Measurements from ENCODE around the gene TMEM178A.

Gene TMEM178A

DNA sequence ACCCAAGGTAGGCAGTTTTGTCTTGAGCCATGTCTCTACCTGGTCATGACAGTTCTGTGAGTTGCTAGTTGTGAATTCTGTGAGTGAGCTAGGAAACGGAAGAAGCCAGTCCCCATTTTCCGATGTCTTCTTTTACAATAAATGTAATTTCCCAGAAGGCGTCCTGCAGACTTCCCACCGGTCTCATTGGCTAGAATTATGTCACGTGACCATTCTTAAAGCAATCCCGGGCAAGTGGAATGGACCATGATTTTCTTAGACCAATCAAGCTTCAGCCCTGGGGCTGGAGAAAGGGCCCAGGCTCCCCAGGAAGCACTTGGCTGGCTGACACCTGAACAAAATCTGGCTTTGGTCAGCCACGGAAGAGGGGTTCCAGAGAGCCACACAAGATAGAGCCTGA is 10.6 kb downstream of the TMEM178A start:
- no peak for DNase-seq (ENCODE audit: low read depth in 2 of 3, low spot score in 2 of 3)

DNA sequence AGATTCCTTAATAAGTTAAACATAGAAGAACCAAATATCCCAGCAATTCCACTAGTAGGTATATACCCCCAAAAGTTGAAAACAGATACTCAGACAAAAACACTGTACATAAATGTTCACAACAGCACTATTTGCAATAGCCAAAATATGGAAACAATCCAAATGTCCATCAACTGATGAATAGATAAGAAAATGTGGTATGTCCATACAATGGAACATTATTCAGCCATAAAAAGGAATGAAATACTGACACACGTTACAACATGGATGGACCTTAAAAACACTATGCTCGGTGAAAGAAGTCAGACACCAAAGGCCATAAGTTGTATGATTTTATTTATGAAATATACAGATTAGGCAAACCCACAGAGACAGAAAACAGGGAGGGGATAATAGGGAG is 12.5 kb downstream of the TMEM178A start:
- DNase-seq (ENCODE audit: low read depth in 2 of 3, low spot score in 2 of 3), result no peak

DNA sequence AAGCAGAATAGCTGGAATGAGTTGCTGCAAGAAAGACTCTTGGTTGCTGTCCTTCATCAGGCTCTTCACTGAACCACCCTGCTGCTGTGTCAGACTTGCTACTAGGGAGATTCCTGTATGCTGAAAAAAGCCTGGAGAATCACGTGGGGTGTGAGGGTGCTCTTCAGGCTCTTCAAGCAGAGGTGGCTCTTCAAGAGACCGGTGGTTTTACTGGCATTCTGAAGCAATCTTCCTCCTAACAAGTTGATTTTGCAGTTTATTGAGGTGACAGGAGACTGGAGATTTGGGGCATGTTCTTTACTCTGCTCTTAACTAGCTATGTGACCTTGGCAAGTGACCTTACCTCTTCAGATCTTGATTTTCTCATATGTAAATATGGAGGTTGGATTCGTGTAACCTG is 14.1 kb downstream of the TMEM178A start:
- DNase-seq (ENCODE audit: low read depth in 2 of 3, low spot score in 2 of 3), result no peak

DNA sequence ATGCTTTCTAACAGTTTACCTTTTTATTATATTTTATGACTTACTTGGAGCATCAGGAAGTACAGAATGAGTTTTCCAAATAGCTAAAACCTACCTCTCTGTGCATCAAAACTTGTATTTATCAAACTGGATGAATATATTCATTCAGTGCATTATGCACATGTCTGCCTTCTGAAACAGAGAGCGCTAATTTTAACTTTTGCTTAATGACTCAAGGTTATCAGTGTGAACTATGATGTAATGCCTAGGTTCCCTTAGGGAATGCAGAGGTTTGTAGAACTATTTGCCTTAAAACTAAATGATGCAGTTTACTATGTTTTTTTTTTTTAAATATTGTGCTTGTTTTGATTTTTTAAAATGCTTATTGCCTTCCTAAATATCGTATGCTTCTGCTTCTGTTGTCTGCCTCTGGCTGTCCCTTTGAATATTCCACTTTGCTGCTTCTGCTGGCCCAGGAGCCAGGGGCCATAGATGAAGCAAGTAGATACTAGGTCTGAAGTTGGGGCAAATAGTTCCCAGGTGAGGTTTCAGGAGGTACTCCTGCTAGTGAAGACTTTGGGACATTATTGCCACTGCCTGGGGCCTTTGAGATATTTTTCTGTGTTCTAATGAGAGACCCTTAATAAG is 16.5 kb downstream of the TMEM178A start:
- DNase-seq (ENCODE audit: low read depth in 2 of 3, low spot score in 2 of 3), result no peak

DNA sequence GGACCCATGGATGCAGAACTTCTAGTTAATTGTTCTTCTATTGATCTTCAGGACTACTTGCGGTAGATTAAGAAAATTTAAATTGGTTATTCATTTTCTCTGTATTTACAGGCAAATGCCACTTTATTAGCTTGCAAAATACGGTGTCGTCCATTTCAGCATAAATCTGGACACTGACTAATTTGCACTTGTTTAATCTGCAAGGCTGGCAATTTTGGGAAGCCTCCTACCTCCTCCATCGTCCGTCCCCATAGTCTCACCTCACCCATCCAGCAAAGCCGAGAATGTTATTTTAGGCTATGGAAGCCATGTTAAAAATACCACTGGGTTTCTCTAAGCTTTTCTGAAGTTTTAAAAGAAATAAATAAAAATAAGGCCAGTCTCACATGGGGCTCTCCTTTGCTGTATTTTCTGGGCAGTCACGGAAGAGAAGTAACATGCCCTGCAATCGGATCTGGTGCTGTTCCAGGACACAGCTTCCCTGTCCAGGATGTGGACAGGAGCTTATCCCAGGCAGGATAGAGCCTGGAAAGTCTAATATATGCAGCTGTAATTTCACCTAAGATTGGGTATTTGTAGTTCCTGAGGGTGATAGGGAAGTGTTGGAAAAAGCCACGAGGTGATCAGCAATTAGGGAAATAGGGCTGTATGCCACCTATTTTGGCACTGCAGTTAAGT is 17.4 kb downstream of the TMEM178A start:
- no peak for DNase-seq (ENCODE audit: low read depth in 2 of 3, low spot score in 2 of 3)

DNA sequence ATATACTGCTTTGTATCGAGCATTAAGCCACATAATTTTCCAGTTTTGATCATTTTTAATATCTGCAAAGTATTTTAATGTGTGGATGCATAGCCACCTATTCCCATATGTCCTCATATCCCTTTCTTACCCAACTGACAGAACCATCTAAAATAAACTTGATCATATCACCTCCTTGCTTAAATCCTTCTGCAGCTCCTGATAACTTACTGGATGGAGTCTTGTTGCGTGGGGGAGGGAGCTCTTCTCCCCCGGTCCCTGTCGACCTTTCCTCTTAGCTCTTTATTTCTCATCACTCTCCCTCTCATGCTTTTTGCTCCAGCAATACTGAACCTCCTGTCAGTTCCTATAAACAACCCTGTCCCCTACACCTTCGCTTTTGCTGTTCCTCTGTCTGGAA is 18.7 kb downstream of the TMEM178A start:
- no peak for DNase-seq (ENCODE audit: low read depth in 2 of 3, low spot score in 2 of 3)

DNA sequence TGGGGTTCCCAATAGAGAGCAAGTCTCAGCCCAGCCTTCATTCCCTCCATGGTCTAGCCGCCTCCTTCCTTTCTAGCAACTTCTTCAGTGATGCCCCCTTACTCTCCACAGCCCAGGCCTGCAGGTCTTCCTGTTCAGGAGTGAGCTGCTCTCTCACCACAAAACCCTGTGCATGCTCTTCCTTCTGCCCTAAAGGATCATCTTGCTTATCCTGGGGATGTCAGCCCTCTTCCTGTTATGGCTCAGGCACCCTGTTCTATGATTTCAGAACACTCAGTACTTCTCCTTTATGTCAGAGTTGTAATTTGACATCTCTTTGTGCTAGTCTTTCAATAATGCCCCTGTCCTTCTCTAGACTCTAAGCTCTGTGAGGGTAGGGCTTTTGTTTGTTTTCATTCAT is 19.4 kb downstream of the TMEM178A start:
- DNase-seq (ENCODE audit: low read depth in 2 of 3, low spot score in 2 of 3), result no peak

DNA sequence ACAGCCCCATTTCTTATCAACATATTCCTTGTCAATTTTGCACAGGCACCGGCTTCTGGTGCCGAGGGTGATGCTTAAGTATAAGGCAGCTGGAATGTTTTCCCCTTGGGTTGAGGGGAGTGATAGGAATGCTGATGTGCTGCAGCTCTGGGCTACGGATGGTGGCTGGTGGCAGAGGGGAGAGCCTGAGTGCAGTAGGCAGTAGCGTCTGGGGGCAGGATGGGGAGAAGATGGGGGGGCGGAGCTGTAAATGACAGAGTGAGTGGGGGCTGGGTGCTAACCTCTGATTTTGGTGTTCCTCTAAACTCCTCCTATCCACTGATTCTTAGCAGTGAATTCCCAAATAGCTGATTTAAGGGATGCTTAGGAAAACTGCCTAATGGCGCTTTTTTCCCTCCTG is 20.7 kb downstream of the TMEM178A start:
- DNase-seq (ENCODE audit: low read depth in 2 of 3, low spot score in 2 of 3), result no peak

DNA sequence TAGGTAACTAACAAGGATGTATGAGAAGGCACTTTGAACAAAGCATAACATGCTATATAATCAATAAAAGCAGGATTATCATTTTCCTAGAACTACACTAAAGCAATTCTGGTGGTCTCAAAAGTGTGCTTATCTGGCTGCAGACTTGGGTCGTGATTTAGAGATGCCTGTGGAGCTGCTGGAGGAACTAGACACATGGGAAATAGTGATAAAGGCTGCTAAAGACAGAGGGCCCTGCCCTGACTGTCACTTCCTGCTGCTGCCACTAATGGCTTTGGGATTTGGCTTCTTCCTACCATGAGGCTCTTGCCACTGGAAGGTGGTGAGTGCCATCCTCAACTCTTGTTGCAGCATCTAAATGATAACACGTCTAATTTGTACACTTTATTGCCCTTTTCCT is 22.5 kb downstream of the TMEM178A start:
- no peak for DNase-seq (ENCODE audit: low read depth in 2 of 3, low spot score in 2 of 3)

DNA sequence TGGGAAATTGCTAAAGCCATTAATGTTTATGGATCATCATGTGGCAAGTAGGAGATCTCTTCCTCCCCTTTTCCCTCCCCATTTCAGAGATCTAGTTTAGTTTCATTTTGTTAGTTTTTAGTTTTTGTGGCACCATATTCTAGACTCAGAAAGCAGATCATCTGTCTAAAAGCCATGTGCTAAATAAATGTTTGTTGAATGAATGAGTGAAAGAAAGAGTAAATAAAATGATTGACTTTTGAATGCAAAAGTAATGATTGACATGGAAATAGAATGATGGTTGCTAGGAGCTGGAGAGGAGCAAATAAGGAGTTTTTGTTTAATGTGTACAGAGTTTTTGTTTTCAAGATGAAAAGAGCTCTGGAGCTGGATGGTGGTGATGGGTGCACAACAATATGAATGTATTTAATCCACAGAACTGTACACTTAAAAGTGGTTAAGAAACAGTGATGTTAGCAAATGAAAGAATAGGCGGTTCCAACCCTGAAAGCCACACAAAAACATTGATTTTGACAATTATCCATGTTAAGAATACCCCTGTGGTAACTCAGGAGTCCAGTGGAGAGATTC is 23.6 kb downstream of the TMEM178A start:
- no peak for DNase-seq (ENCODE audit: low read depth in 2 of 3, low spot score in 2 of 3)

DNA sequence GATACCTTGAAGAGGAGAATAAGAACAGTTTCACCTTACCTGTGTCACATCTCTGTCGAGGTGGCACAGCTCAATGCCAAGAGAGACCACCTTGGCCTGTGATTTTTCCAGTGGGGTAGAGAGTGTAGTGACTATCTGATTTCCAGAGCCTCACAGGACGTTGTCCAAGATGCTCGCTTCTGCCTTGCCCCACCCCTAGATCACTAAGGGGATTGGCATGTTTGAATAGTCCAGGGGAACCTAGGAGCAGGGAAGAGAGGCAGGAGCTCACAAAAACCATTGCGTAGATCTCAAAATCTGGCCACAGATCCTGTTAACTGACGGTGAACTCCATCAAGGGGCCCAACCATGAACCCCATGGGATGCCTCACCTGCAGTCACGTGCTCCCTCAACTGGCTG is 24.2 kb downstream of the TMEM178A start:
- no peak for DNase-seq (ENCODE audit: low read depth in 2 of 3, low spot score in 2 of 3)

DNA sequence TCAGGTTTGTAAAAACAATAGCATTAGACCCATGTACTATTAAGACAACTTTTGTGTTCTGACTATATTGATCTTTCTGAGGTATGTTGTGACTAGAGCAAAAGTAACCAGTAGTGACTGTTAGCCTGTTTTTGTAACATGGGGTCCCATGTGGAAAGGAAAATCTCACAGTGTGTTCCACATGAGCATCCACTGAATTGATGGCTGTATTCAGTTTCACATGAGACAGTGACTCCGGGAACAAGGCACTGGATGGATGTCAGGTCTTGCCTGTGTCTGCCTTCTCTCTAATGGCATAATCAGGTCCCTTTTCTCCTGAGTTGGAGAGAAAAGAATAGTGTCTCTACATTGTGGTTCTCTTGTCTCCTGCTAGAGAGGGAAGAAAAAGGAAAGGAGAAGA is 27.5 kb downstream of the TMEM178A start:
- DNase-seq (ENCODE audit: low read depth in 2 of 3, low spot score in 2 of 3), result no peak

DNA sequence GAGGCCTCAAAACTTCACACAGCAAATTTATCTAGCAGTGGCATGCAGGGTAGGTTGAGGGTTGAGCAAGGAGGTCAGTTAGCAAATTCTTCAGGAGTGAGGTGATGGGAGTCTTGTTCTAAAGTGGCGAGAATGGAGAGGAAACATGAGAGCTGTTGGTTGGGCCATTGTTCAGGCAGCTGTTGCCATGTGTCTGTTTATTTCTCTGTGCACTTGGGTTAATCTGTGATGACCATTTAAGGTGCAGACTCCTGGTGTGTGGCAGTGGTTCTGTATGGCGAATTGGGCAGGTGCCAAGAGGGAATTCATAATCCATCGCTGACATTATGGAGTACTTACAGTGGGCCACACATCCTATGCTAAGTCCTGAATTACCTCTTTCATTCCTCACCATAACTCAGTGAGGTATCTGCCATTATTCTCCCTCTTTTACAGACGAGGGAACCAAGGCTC is 30.4 kb downstream of the TMEM178A start:
- no peak for DNase-seq (ENCODE audit: low read depth in 2 of 3, low spot score in 2 of 3)

DNA sequence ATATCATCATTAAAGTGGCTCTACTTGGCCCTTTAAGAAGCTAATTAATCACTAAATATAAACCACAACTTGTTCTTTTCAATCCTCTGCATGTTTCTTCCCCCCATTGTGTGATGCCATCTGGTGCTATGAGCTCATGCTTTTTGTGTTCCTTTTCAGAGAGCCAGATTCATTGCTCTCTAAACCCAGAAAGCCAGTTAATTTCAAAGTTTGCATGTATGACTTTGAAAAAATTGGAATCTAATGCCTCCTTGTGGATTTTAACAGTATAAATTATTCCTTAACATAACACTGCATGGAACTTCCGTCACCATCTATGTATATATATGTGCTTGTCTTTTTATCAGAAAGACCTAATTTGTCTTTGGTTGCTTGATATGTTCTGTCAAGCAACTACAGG is 31.1 kb downstream of the TMEM178A start:
- DNase-seq (ENCODE audit: low read depth in 2 of 3, low spot score in 2 of 3), result no peak

DNA sequence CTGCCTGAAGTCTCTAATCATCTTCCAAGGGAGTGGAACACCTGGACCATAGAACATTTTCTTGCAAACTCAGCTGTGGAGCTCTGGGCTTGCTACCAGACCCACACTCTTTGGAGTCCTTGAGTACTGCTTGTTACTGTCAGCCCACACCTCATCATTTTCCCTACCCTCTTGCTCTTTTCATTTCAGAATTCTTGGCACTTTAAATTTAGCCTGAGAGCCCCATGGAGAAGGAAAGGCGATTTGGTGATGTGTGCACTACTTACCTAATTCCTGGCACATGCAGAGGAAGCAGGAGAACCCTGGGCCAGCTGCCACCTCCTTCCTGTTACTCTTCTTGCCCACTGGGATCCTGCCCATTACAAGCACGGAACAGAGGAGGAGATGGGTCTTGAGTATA is 31.7 kb downstream of the TMEM178A start:
- DNase-seq (ENCODE audit: low read depth in 2 of 3, low spot score in 2 of 3), result no peak

DNA sequence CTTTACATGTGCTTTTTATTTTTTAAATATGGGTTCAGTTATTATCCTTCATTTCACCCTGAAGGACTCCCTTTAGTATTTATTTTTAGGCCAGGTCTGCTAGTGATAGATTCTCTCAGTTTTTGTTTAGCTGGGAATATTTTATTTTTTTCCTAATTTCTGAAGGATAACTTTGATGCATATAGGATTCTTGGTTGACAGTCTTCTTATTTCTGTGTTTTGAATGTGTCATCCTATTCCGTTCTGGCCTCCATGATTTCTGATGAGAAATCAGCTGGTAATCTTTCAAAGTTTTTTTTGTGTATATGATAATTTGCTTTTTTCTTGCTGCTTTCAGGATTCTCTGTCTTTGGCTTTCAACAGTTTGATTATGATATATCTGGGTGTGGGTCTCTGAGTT is 35.4 kb downstream of the TMEM178A start:
- no peak for DNase-seq (ENCODE audit: low read depth in 2 of 3, low spot score in 2 of 3)

DNA sequence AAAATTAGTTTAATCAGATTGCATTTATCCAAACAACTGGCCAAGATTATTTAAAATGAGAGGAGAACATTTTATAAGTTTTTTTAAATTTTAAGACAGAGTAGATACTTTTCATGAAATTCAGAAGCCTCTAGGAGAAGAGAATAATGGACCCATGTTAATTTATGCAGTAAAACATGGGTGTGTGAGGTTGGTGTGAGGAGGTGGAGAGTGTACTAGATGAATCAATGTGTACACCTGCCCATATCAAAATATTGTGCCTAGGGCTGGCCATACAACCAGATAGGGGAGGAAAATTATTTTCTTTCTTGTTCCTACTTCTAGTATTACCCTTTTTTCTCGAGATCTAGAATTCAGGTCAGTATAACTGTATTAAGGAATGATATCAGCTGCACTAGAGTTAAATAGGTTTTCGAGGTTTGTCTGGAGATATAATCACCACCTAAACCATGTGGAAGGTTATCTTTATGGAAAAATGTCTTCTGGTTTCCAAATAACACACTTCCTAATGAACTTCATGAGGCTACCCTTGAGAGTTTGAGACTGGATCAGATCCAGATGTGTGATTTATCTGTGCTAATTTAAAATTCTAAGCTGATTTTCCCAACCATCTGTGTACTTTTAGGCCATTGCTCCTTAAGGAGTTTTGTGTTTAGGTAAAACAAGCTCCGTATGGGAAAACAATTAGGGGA is 37.6 kb downstream of the TMEM178A start:
- DNase-seq (ENCODE audit: low read depth in 2 of 3, low spot score in 2 of 3), result no peak

DNA sequence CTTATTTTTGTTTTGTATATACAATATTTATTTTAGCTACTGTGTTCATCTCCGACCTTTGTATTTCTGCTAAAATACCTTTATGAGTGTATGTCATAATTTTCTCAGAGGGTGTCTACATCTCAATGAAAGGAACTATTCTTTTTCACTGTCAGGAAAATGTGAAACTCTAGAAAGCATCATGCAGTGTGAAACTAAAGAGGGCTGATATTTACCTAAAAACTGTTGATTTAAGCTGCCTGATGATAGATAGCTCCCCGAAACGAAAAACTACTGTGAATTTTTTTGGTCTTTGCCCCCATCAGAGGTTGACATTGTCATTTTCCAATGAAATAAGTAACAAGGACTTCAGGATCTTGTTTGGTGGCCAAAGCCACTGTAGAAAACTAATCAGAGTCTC is 38.8 kb downstream of the TMEM178A start:
- DNase-seq (ENCODE audit: low read depth in 2 of 3, low spot score in 2 of 3), result no peak

DNA sequence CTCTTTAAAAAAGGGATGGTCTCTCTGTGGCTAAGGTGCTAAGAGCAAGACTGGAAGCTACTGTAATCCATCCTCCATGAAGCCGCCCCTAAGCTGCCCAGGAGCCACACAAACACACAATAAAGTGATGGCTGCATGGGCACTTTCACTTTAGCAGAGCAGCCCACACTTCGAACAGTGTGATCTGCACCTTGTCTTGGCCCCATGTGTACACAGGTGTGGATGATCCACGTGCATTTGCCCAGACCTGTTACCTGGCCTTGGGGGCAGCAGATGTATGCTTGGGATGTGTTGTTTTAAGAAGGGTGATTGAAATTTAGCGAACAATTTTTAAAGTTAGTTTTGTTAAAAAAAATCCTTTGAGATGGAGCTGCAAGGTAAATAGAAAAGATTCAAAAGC is 39.9 kb downstream of the TMEM178A start:
- no peak for DNase-seq (ENCODE audit: low read depth in 2 of 3, low spot score in 2 of 3)

DNA sequence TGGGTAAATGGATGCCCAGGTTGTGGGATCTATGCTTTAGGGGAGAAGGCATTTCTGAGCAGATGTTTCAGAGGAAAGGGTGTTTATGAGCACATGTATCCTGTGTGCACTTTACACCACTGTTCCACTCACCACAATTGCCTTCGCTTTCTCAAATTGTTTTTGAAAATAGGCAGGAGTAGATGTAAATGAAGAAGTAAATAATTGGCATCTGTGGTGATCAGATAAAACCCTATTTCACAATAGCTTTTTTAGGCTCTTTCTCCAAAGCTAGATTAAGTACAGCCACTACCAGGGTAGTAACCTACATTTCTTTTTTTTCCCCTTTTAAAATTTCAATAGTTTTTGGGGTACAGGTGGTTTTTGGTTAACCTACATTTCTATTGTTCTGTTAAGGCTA is 40.6 kb downstream of the TMEM178A start:
- DNase-seq (ENCODE audit: low read depth in 2 of 3, low spot score in 2 of 3), result no peak

DNA sequence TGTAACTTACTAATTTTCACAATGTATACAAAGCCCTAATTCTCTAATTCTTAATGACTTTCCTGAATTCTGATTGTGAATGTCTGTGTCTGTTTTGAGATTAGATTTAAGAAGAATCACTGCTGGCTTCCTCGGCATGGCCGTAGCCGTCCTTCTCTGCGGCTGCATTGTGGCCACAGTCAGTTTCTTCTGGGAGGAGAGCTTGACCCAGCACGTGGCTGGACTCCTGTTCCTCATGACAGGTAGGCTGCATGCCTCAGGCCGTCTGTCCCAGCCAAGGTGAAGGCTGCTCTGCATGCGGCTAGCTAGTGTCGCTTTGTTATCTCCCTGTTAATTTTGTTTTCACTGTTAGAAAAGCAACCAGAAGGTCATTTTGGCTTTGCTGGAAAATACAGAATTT is 41.2 kb downstream of the TMEM178A start:
- DNase-seq (ENCODE audit: low read depth in 2 of 3, low spot score in 2 of 3), result no peak

DNA sequence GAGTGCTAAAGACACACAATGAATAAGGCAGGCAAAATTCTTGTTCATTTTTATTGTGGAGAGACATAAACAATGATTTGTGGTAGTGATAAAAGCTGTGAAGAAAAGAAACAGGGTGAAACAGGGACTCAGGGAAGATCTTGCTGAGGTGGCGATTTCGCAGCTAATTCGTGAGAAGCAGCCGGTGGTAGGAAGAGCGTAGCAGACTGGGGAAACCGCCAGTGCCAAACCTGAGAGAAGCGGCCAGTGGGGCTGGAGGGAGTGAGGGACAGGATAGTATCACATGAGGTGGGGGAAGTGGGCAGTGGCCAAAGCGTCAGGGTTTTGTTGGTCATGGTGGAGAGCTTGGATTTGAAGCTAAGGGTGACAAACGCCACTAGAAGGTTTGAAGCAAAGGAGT is 42.3 kb downstream of the TMEM178A start:
- DNase-seq (ENCODE audit: low read depth in 2 of 3, low spot score in 2 of 3), result no peak

All from activated CD8-positive, alpha-beta memory T cell treated with anti-CD3 and anti-CD28 coated beads for 48 hours (primary cell).